Keratinocyte (primary cell): Measurements from ENCODE around the gene PLK5.
"Not testable (repeated sequence)": the region's sequence is repeated elsewhere in the genome, so short reads cannot be mapped to it uniquely, and the experiment has no call there.

Experiments
- EZH2 ChIP-seq: IDR thresholded peaks from one replicate; pipeline ENCODE4 v1.6.1; 2012; ENCODE audit warnings: inconsistent platforms, mild to moderate bottlenecking, low read length, moderate library complexity
- TF ChIP-seq, protein P1 (sequence below), 3 experiments: IDR thresholded peaks in 1 of 3; conservative IDR thresholded peaks in 1 of 3; optimal IDR thresholded peaks in 1 of 3; 2 replicates in 2 of 3; 3 replicates in 1 of 3; pipeline versions ENCODE3 to v1.5.1; 2011; ENCODE audit warnings: low read length in 3 of 3, mild to moderate bottlenecking in 3 of 3, moderate library complexity in 2 of 3, control low read depth in 1 of 3, inconsistent platforms in 1 of 3; ENCODE audit not compliant: insufficient read depth in 2 of 3; ENCODE audit errors: extremely low read depth in 1 of 3

DNA sequence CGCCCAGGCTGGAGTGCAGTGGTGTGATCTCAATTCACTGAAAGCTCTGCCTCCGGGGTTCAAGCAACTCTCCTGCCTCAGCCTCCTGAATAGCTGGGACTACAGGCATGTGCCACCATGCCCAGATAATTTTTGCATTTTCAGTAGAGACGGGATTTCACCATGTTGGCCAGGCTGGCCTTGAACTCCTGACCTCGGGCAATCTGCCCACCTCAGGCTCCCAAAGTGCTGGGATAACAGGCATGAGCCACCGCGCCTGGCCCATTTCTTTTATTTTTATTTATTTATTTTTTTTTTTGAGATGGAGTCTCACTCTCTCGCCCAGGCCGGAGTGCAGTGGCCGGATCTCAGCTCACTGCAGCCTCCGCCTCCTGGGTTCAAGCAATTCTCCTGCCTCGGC lies 15.9 kb downstream of the PLK5 start:
- TF ChIP-seq, protein P1, sequence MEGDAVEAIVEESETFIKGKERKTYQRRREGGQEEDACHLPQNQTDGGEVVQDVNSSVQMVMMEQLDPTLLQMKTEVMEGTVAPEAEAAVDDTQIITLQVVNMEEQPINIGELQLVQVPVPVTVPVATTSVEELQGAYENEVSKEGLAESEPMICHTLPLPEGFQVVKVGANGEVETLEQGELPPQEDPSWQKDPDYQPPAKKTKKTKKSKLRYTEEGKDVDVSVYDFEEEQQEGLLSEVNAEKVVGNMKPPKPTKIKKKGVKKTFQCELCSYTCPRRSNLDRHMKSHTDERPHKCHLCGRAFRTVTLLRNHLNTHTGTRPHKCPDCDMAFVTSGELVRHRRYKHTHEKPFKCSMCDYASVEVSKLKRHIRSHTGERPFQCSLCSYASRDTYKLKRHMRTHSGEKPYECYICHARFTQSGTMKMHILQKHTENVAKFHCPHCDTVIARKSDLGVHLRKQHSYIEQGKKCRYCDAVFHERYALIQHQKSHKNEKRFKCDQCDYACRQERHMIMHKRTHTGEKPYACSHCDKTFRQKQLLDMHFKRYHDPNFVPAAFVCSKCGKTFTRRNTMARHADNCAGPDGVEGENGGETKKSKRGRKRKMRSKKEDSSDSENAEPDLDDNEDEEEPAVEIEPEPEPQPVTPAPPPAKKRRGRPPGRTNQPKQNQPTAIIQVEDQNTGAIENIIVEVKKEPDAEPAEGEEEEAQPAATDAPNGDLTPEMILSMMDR (optimal IDR thresholded peaks at IDR 0.05 in 1 of 3, IDR thresholded peaks at IDR 0.05 in 1 of 3, conservative IDR thresholded peaks at IDR 0.05 in 1 of 3; ENCODE audit: extremely low read depth in 1 of 3, insufficient read depth in 2 of 3, low read length in 3 of 3) = not testable (repeated sequence)
- TF ChIP-seq EZH2 = not testable (repeated sequence)
